Spleen (tissue), 11 donors: Measurements from ENCODE around the gene DACH1. TPM values are rescaled to one million over a fixed set of nuclear protein-coding genes. Genes with fewer than 3 reads are reported as not detected.

Source experiments
- DNase-seq: peaks from one replicate; pipeline ENCODE4 v3.0.0-alpha.2; 2020
- H3K27ac ChIP-seq, 8 donors: fragments of 200-600 bp; sonication (generic) in 7 of 8; 1 replicate in 4 of 8; 2 replicates in 4 of 8; pipeline versions ENCODE4 v1.5.0 to v1.8.0; 2016 to 2021; ENCODE audit warnings: inconsistent platforms in 4 of 8, mild to moderate bottlenecking in 4 of 8, moderate library complexity in 1 of 8
- H3K27me3 ChIP-seq, 7 donors: fragments of 200-600 bp; sonication (generic) in 6 of 7; replicated peaks in 1 of 7; 1 replicate in 4 of 7; 2 replicates in 3 of 7; pipeline versions ENCODE4 v1.5.0 to v1.8.0; 2016 to 2021; ENCODE audit warnings: inconsistent platforms in 3 of 7, mild to moderate bottlenecking in 1 of 7
- H3K36me3 ChIP-seq, 6 donors: fragments of 200-600 bp; sonication (generic) in 5 of 6; 1 replicate in 4 of 6; 2 replicates in 2 of 6; pipeline versions ENCODE4 v1.5.0 to v1.8.0; 2016 to 2021; ENCODE audit warnings: inconsistent platforms in 2 of 6
- H3K4me1 ChIP-seq, 6 donors: fragments of 200-600 bp; sonication (generic) in 5 of 6; 1 replicate in 3 of 6; 2 replicates in 3 of 6; pipeline versions ENCODE4 v1.5.0 to v1.8.0; 2016 to 2021; ENCODE audit warnings: inconsistent platforms in 3 of 6
- H3K4me3 ChIP-seq, 8 donors: fragments of 200-600 bp; sonication (generic) in 7 of 8; 1 replicate in 4 of 8; 2 replicates in 4 of 8; pipeline versions ENCODE4 v1.5.0 to v1.8.0; 2016 to 2021; ENCODE audit warnings: inconsistent platforms in 4 of 8, mild to moderate bottlenecking in 4 of 8, moderate library complexity in 2 of 8
- H3K9me3 ChIP-seq, 8 donors: fragments of 200-600 bp; sonication (generic) in 7 of 8; 1 replicate in 4 of 8; 2 replicates in 4 of 8; pipeline versions ENCODE4 v1.5.0 to v1.8.0; 2016 to 2021; ENCODE audit warnings: inconsistent platforms in 4 of 8
- CTCF ChIP-seq, 11 experiments: fragments of 200-600 bp in 7 of 11; fragments of 450-650 bp in 4 of 11; sonication (generic) in 4 of 11; IDR thresholded peaks in 8 of 11; conservative IDR thresholded peaks in 3 of 11; 1 replicate in 7 of 11; 2 replicates in 4 of 11; pipeline versions ENCODE4 v1.4.0 to v1.8.0; 2016 to 2021; ENCODE audit warnings: antibody characterized with exemption in 11 of 11, inconsistent platforms in 4 of 11, mild to moderate bottlenecking in 1 of 11
- POLR2A ChIP-seq, 3 donors: fragments of 450-650 bp; IDR thresholded peaks; one replicate each; pipeline ENCODE4 v1.5.1; 2017; ENCODE audit warnings: antibody characterized with exemption in 3 of 3, mild to moderate bottlenecking in 1 of 3
- POLR2AphosphoS5 ChIP-seq, 3 donors: sonication (generic); formaldehyde crosslinking; IDR thresholded peaks; one replicate each; pipeline ENCODE4 v1.5.1; 2017; ENCODE audit warnings: antibody characterized with exemption in 3 of 3
- WGBS, 5 donors: extraction: QIAGEN DNeasy Blood & Tissue Kit in 3 of 5; methylation state at CpG; one replicate each; pipeline versions ENCODE4 v1.1.5 to v1.1.7; 2013 to 2018; 5-methylcytosine and 5-hydroxymethylcytosine counted together
- intact Hi-C: fragments of 100-400 bp; cut with DNase I; formaldehyde crosslinking; loops from one replicate; pipeline ENCODE4 v1.15.0; 2023; ENCODE audit warnings: low total_unique reads
- polyA plus RNA-seq, 3 donors: library from polyadenylated mRNA; stranded (reverse); fragments of 200-250 nt; gene quantifications; one replicate each; pipeline ENCODE4 v1.2.1, GENCODE V29; 2013
- total RNA-seq, 7 donors: library from RNA; depleted of rRNA in 3 of 7; stranded (reverse); fragments of >200 nt in 3 of 7; fragmentation: NEBNext Ultra II Directional in 4 of 7; extraction: Animal tissue kit (Norgen Biotek cat#: 25700) in 4 of 7; gene quantifications; one replicate each; pipeline versions ENCODE4 v1.1.0 to v1.2.1, GENCODE V29; 2016 to 2021
- donor health status: healthy with polysubstance abuse.
- donor health status: DM: no; HTN: no; CAD: no; lungs with moderate emphysema.
- donor health status: DM: no; HTN: no; CAD: no.
- donor health status: Bipolar disorder and iron deficiency.
- donor health status: healthy.
- donor health status: DM: no; HTN: no; CAD: no.
- donor health status: DM: yes; HTN: yes; CAD: no.

DACH1 gene
- total and polyA plus RNA-seq, 10 donors = 0.80 to 18.9 (median 11.4) TPM

DNA sequence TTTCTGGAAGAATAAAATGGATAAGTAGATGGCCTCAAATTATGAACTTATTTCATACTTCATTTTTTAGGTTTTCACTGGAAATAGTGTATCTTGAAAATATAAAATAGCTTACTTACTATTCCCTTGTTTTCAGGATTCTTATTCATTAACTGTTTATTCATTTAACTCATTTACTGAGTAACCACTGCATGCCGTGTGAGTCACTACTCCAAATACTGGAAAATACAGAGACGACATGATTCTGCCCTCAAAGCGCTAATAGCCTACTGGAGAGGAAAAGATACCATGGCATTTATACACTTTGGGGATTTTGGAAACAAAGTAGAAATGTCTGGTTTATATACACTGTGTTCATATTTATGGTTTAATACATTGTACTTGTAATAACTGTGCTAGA, 270.9 kb downstream of the DACH1 start:
- Histone ChIP-seq H3K36me3 (no peaks in the 10 kb centered on the region), H3K9me3 (no peaks in the 10 kb centered on the region), H3K27ac (no peak overlapping the region), H3K4me1 (peaks cover 0 to 6% (median 0%) of the 10 kb centered on the region in 6 donors), H3K4me3 (no peak overlapping the region), H3K27me3 (no peaks in the 10 kb centered on the region)
- intact Hi-C loops = no loop called here
- TF ChIP-seq POLR2AphosphoS5 (IDR thresholded peaks at IDR 0.05) (no peak), POLR2A (IDR thresholded peaks at IDR 0.05) (no peak), CTCF (IDR thresholded peaks at IDR 0.05 in 8 of 11, conservative IDR thresholded peaks at IDR 0.05 in 3 of 11) (no peak)
- DNase-seq = no peak
- 94 to 99% (median 97%) methylated on average over 3 of the region's 3 CpGs for WGBS, 5 donors

DNA sequence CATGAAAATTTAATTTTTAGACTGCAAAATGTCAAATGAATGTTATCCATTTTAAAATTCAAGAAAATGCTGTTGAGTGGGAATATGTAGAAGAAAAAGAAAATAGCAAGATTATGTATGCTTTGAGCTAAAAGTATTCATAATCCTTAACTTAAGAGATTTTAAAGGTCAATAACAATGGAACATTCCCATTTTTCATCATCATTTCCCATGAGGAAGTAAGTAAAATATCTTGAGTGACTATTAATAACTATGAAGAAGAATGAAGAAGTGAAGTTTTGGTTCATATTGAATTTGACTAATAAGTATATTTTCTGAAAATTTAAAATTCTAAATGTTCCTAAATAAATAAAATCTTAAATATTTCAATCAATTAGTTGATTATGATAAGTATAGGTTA, 273.4 kb downstream of the DACH1 start:
- H3K4me3 ChIP-seq = no peak overlapping the region
- TF ChIP-seq CTCF (IDR thresholded peaks at IDR 0.05 in 8 of 11, conservative IDR thresholded peaks at IDR 0.05 in 3 of 11) (no peak), POLR2A (IDR thresholded peaks at IDR 0.05) (no peak), POLR2AphosphoS5 (IDR thresholded peaks at IDR 0.05) (no peak)
- no peaks in the 10 kb centered on the region for H3K9me3 ChIP-seq
- no peaks in the 10 kb centered on the region for H3K27me3 ChIP-seq
- peaks cover 0 to 6% (median 0%) of the 10 kb centered on the region in 6 donors for H3K4me1 ChIP-seq
- intact Hi-C loops = no loop called here
- DNase-seq = no peak
- no peaks in the 10 kb centered on the region for H3K36me3 ChIP-seq
- H3K27ac ChIP-seq = no peak overlapping the region

DNA sequence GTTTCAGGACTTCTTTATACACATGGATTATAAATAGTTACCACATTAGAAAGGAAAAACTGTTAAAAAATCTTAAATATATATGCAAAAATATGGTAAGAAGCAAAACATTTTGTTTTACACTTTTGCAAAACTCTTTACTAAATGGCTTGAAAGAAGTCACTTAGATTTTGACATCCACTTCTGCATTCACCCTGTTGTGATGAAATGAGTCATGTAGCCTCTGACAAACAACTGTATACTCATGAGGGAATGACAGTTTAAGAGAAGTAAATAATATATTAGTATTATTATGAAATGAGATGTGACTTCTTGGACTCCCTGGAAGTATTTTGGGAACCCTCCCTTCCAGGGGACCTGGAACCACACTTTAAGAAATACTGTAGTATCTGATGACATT, 275.6 kb downstream of the DACH1 start:
- H3K27me3 ChIP-seq = no peaks in the 10 kb centered on the region
- DNase-seq = no peak
- no peak for TF ChIP-seq CTCF (IDR thresholded peaks at IDR 0.05 in 8 of 11, conservative IDR thresholded peaks at IDR 0.05 in 3 of 11)
- no peak for TF ChIP-seq POLR2A (IDR thresholded peaks at IDR 0.05)
- no peak for TF ChIP-seq POLR2AphosphoS5 (IDR thresholded peaks at IDR 0.05)
- H3K36me3 ChIP-seq = no peaks in the 10 kb centered on the region
- no peaks in the 10 kb centered on the region for H3K9me3 ChIP-seq
- intact Hi-C loops = no loop called here
- H3K4me3 ChIP-seq = no peak overlapping the region
- peaks cover 0 to 6% (median 0%) of the 10 kb centered on the region in 6 donors for H3K4me1 ChIP-seq
- no peak overlapping the region for H3K27ac ChIP-seq

- no peak overlapping the region for H3K27ac ChIP-seq
- H3K27me3 ChIP-seq = no peaks in the 10 kb centered on the region
- no peak overlapping the region for H3K4me3 ChIP-seq
- no peak for DNase-seq
- peaks cover 0 to 6% (median 0%) of the 10 kb centered on the region in 6 donors for H3K4me1 ChIP-seq
- WGBS, 5 donors = 93 to 98% (median 94%) methylated on average over 3 of the region's 3 CpGs
- H3K9me3 ChIP-seq = no peaks in the 10 kb centered on the region
- TF ChIP-seq POLR2AphosphoS5 (IDR thresholded peaks at IDR 0.05) (no peak), POLR2A (IDR thresholded peaks at IDR 0.05) (no peak), CTCF (IDR thresholded peaks at IDR 0.05 in 8 of 11, conservative IDR thresholded peaks at IDR 0.05 in 3 of 11) (no peak)
- intact Hi-C loops = no loop called here
- no peaks in the 10 kb centered on the region for H3K36me3 ChIP-seq
Measured at GRCh38 chr13:71590654-71591148, 276.3 kb downstream of the DACH1 start.
